Measurements from ENCODE around the gene SETDB1. TPM values are rescaled to one million over a fixed set of nuclear protein-coding genes. Genes with fewer than 3 reads are reported as not detected.

SETDB1 gene
- total and polyA plus RNA-seq, 2 of the 8 experiments (the other 6 are each of a cell fraction or from before 2014, with no cell fraction given) = 27.5 to 48.8 TPM

- Histone ChIP-seq H3K27ac (ENCODE audit: low read depth, low read length) (no peak overlapping the region), H2AFZ (ENCODE audit: low read length) (no peak overlapping the region), H4K91ac (replicated peaks; ENCODE audit: insufficient read length, low read length) (no peak overlapping the region), H3K4me2 (ENCODE audit: insufficient read depth in 1 of 2, low read depth in 2 of 2, low read length in 2 of 2) (no peak overlapping the region), H3K18ac (ENCODE audit: extremely low read depth, low read length) (no peak overlapping the region), H3K4me1 (replicated peaks in 1 of 4; ENCODE audit: control insufficient read depth in 3 of 4, insufficient read depth in 4 of 4, low read length in 3 of 4) (peaks cover 0 to 4% (median 0%) of the 10 kb centered on the region in 4 experiments; a peak in 1 of 7 replicates), H3K4me3 (ENCODE audit: extremely low read depth in 1 of 4, insufficient read depth in 2 of 4, low read depth in 3 of 4, low read length in 4 of 4) (no peak overlapping the region), H4K20me1 (replicated peaks in 1 of 2; ENCODE audit: control insufficient read depth in 1 of 2, insufficient read depth in 2 of 2, low read length in 2 of 2) (no peaks in the 10 kb centered on the region), H3K36me3 (ENCODE audit: control insufficient read depth in 2 of 4, insufficient read depth in 4 of 4, low read length in 3 of 4) (peaks cover 0 to 7% (median 5%) of the 10 kb centered on the region in 4 experiments; a peak in 6 of 8 replicates), H4K5ac (ENCODE audit: insufficient read length, low read depth, low read length) (no peak overlapping the region), H3K23ac (ENCODE audit: insufficient read length) (no peak overlapping the region), H3K79me1 (ENCODE audit: low read depth, low read length) (no peaks in the 10 kb centered on the region), H2BK120ac (replicated peaks; ENCODE audit: low read depth, low read length) (no peak overlapping the region), H3K27me3 (replicated peaks in 1 of 4; ENCODE audit: control insufficient read depth in 3 of 4, extremely low read depth in 1 of 4, insufficient read depth in 3 of 4, low read length in 3 of 4) (no peaks in the 10 kb centered on the region), H3K9ac (replicated peaks in 1 of 4; ENCODE audit: extremely low read depth in 1 of 4, low read depth in 3 of 4, low read length in 3 of 4) (no peak overlapping the region), H3K9me3 (ENCODE audit: insufficient read depth in 2 of 2, low read depth in 1 of 2, low read length in 1 of 2) (no peaks in the 10 kb centered on the region), H2BK5ac (ENCODE audit: low read depth, low read length) (no peak overlapping the region), H3K79me2 (ENCODE audit: control insufficient read depth in 1 of 2, insufficient read depth in 2 of 2, low read length in 2 of 2) (no peaks in the 10 kb centered on the region), H2BK15ac (ENCODE audit: low read length) (no peak overlapping the region), H3K14ac (ENCODE audit: insufficient read length) (no peak overlapping the region), H4K8ac (ENCODE audit: extremely low read depth, insufficient read depth, low read length) (no peak overlapping the region), H3K4ac (replicated peaks; ENCODE audit: insufficient read length, low read depth, low read length) (no peak overlapping the region), H3K56ac (replicated peaks; ENCODE audit: insufficient read length, low read depth, low read length) (no peak overlapping the region), H2BK12ac (ENCODE audit: low read depth, low read length) (no peak overlapping the region), H2BK20ac (ENCODE audit: low read length) (no peak overlapping the region), H3K23me2 (ENCODE audit: low read depth, low read length) (no peaks in the 10 kb centered on the region), H2AK5ac (ENCODE audit: low read depth, low read length) (no peak overlapping the region)
- TF ChIP-seq GABPA (IDR thresholded peaks at IDR 0.05; ENCODE audit: borderline replicate concordance, insufficient read depth, low read length) = no peak
- TF ChIP-seq ATF2 (IDR thresholded peaks at IDR 0.05; ENCODE audit: low read length) = no peak
- TF ChIP-seq TEAD4 (IDR thresholded peaks at IDR 0.05; ENCODE audit: low read depth, low read length) = no peak
- no peak for TF ChIP-seq SP4 (IDR thresholded peaks at IDR 0.05; ENCODE audit: low read length)
- no peak for TF ChIP-seq SAP30 (IDR thresholded peaks at IDR 0.05; ENCODE audit: insufficient read depth, insufficient replicate concordance, low read length)
- TF ChIP-seq HDAC2 (IDR thresholded peaks at IDR 0.05; ENCODE audit: borderline replicate concordance in 1 of 2, low read depth in 2 of 2, low read length in 2 of 2) = no peak
- TF ChIP-seq ZNF274 (IDR thresholded peaks at IDR 0.05; ENCODE audit: borderline replicate concordance, extremely low read depth, low read length) = no peak
- TF ChIP-seq CHD2 (IDR thresholded peaks at IDR 0.05; ENCODE audit: low read length) = no peak
- ChIA-PET POLR2A (ENCODE audit: partially characterized antibody) (interaction anchor here (0.6 to 6.3 kb wide), 5 partner anchors 12 to 63 kb away, joined by 3 to 44 read pairs (median 4); partner anchors contain the start of genes ANXA9 and MINDY1), CTCF (ENCODE audit: partially characterized antibody) (interaction anchor here (1.2 to 7.0 kb wide), 11 partner anchors 8 to 105 kb away, joined by 3 to 183 read pairs (median 6); partner anchors contain the start of genes ANXA9, CDC42SE1, CERS2 and MINDY1)
- whole genome bisulfite sequencing, 2 experiments (ENCODE audit: extremely low coverage in 1 of 2, insufficient coverage in 1 of 2, insufficient read length in 1 of 2, insufficient replicate concordance in 2 of 2, low coverage in 1 of 2, low lambda C conversion rate in 2 of 2, missing lambda C conversion rate in 1 of 2) = 93% methylated on average over 3 of the region's 3 CpGs; no CpG with 5 or more reads in 1 of the 2 experiments
- FAIRE-seq (no peak), DNase-seq (ENCODE audit: low read depth in 1 of 2, low spot score in 2 of 2) (no peak)
Measured at GRCh38 chr1:150994248-150994647, 68.1 kb downstream of the SETDB1 start.

Measured in H1 (cell line).